HFF-Myc (cell line): ENCODE results near the gene GATAD2A.

ENCODE experiments used
- DNase-seq: peaks from one replicate; pipeline ENCODE4 v3.0.0-alpha.2; 2011; ENCODE audit warnings: low read depth; ENCODE audit errors: extremely low read depth
- H3K4me3 ChIP-seq: replicated peaks from 2 replicates; pipeline ENCODE4 v1.5.1; 2011; ENCODE audit warnings: low read depth, mild to moderate bottlenecking, control low read depth, low read length
- TF ChIP-seq, protein P1 (sequence below): IDR thresholded peaks from 2 replicates; pipeline ENCODE4 v1.5.1; 2012; ENCODE audit warnings: mild to moderate bottlenecking, low read depth, low read length, control low read depth; ENCODE audit errors: missing control alignments

The GATAD2A gene

DNA sequence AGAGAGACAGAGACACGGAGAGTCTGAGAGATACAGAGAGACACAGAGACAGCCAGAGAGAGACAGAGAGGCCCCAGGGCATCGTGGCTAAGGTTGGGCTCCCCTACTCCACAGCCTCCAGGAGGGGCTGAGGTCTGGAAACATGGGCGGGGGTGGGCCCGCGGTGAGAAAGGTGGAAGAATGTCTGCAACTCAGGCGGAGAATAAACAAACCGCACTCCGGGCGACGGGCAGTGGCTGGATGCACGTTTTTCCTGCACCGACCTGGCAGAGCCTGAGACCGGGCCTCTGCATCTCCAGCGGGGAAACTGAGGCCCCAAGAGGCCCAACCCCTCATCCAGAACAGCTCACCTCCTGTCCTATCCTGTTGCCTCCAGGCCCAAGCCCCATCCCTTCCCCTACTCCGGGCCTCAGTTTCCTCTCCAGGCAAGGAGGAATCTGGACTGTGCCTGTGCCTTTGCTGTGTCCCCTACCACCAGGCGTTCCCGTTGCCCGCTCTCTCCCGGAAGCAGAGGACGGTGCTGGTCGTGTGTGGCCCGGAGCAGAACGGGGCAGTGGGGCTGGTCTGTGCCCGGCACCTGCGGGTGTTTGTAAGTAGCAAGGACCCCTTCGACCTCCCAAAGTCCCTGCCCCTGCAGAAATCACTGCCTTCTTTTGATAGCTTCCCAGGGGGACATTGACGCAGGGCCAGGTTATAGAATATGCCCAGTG lies 129.2 kb downstream of the GATAD2A start:
- no peak for DNase-seq
- H3K4me3 ChIP-seq, result no peak overlapping the region
- TF ChIP-seq, protein P1, sequence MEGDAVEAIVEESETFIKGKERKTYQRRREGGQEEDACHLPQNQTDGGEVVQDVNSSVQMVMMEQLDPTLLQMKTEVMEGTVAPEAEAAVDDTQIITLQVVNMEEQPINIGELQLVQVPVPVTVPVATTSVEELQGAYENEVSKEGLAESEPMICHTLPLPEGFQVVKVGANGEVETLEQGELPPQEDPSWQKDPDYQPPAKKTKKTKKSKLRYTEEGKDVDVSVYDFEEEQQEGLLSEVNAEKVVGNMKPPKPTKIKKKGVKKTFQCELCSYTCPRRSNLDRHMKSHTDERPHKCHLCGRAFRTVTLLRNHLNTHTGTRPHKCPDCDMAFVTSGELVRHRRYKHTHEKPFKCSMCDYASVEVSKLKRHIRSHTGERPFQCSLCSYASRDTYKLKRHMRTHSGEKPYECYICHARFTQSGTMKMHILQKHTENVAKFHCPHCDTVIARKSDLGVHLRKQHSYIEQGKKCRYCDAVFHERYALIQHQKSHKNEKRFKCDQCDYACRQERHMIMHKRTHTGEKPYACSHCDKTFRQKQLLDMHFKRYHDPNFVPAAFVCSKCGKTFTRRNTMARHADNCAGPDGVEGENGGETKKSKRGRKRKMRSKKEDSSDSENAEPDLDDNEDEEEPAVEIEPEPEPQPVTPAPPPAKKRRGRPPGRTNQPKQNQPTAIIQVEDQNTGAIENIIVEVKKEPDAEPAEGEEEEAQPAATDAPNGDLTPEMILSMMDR, result no peak

GRCh38 chr19:19535311-19536191 lies 130.1 kb downstream of the GATAD2A start:
- H3K4me3 ChIP-seq, result no peak overlapping the region
- no peak for DNase-seq
- TF ChIP-seq, protein P1, result no peak

GRCh38 chr19:19537075-19538048 lies 131.9 kb downstream of the GATAD2A start:
- H3K4me3 ChIP-seq, result no peak overlapping the region
- TF ChIP-seq, protein P1, result no peak
- DNase-seq, result no peak

DNA sequence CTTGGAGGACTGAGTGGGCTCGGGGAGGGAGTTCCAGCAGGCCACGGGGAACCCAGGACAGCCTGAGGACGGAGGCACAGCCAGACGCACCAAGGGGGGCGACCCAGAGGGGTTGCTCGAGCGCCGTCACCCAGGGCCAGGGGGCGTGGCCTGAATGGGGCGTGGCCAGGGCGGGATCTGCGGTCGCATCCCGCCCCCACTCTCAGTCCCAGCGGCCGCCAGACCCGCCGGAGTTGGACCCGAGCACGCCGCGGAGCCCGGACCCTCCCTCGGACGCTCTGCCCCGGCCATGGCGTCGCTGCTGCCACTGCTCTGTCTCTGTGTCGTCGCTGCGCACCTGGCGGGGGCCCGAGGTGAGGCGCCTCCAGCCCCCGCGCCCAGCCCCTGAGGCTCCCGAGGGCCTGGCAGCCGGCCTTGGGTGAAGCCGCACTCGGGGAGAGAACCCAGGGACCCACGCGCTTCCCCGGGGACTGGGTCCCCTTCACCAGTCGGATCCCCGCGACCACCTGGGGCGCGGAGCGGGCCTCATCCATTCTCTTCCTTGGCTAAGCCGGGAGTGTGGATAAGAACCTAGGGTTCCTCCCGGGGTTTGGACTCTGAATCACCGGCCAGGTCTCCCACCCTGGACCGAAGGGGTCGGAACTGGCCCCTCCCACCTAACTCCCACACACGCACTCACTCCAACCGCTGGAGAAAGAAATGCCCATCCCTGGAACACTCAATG lies 132.7 kb downstream of the GATAD2A start, which contains the start of gene CILP2:
Gene CILP2, plus strand, starts transcription at position 205 of the 724 bp plus-strand sequence. Its CDS starts 85 bp downstream, at position 290.
- TF ChIP-seq, protein P1, result no peak
- no peak for DNase-seq
- H3K4me3 ChIP-seq, result peak within 1 kb of the TSS; percentile 29

- no peak overlapping the region for H3K4me3 ChIP-seq
- no peak for DNase-seq
- TF ChIP-seq, protein P1, result no peak
These were observed 133.3 kb downstream of the GATAD2A start for GRCh38 chr19:19538785-19539166.

DNA sequence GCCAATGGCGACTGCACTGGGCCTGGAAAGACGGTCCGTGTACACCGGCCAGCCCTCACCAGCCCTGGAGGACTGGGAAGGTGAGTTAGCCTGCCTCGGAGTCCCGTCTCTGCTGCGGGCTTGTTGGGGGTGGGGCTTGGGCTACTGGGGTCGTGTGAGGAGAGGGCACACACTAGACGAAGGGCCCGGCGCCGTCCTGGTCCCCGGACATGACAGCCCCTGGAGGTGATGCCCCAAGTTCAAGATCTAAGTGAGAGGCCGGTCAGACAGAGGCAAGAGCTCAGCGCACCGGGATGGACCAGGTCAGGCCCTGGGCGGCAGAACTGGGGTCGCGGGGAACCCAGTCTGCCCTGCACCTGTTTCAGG lies 134.2 kb downstream of the GATAD2A start:
- TF ChIP-seq, protein P1, result no peak
- no peak for DNase-seq
- H3K4me3 ChIP-seq, result no peak overlapping the region
